Measurements from ENCODE around the gene PAK5. TPM values are rescaled to one million over a fixed set of nuclear protein-coding genes. Genes with fewer than 3 reads are reported as not detected.

Gene PAK5
- polyA plus RNA-seq, 1 of the 3 experiments (the other 2 are of a cell fraction): 0.03 TPM

- TF ChIP-seq REST (IDR thresholded peaks at IDR 0.05; ENCODE audit: low read depth, low read length) (no peak), YY1 (IDR thresholded peaks at IDR 0.05; ENCODE audit: low read depth) (no peak), CHD2 (IDR thresholded peaks at IDR 0.05; ENCODE audit: low read length, partially characterized antibody) (no peak), RAD21 (IDR thresholded peaks at IDR 0.05; ENCODE audit: low read length) (no peak)
Observed at GRCh38 chr20:9800421-9800820, 38.5 kb downstream of the PAK5 start (continued).

- Histone ChIP-seq H3K4me2 (no peak overlapping the region), H3K9me3 (no peaks in the 10 kb centered on the region), H3K79me2 (ENCODE audit: insufficient read depth) (no peaks in the 10 kb centered on the region), H3K27ac (ENCODE audit: low read depth in 2 of 2, low read length in 1 of 2) (no peak overlapping the region), H4K20me1 (ENCODE audit: insufficient read depth) (no peaks in the 10 kb centered on the region), H3K4me3 (ENCODE audit: low read depth in 2 of 2, low read length in 1 of 2) (no peak overlapping the region), H3K36me3 (replicated peaks in 1 of 2; ENCODE audit: control insufficient read depth in 1 of 2, insufficient read depth in 2 of 2, low read length in 1 of 2) (no peaks in the 10 kb centered on the region), H3K27me3 (ENCODE audit: insufficient read depth) (no peaks in the 10 kb centered on the region), H3F3A (replicated peaks; ENCODE audit: insufficient read depth) (no peaks in the 10 kb centered on the region), H3K4me1 (ENCODE audit: control insufficient read depth in 1 of 2, insufficient read depth in 2 of 2, low read depth in 1 of 2, low read length in 1 of 2) (no peaks in the 10 kb centered on the region), H3K9me2 (0 out of 2 replicates have a peak, but pooled peaks cover 3% of the 10 kb centered on the region), H2AFZ (ENCODE audit: low read depth) (no peak overlapping the region), H3K9ac (no peak overlapping the region)
- DNase-seq: no peak
- CTCF ChIA-PET: no interaction called here
- TF ChIP-seq EP300 (IDR thresholded peaks at IDR 0.05; ENCODE audit: borderline replicate concordance in 1 of 2, low read depth in 1 of 2, low read length in 1 of 2) (no peak), TCF12 (IDR thresholded peaks at IDR 0.05) (no peak), CHD2 (IDR thresholded peaks at IDR 0.05; ENCODE audit: low read length, partially characterized antibody) (no peak)
- 45% methylated on average over 3 of the region's 3 CpGs for WGBS (ENCODE audit: low lambda C conversion rate)
- POLR2A ChIA-PET: no interaction called here
Observed at GRCh38 chr20:9794831-9795230, 44.0 kb downstream of the PAK5 start.

GRCh38 chr20:9792674-9793073 lies 46.2 kb downstream of the PAK5 start:
- Histone ChIP-seq H2AFZ (ENCODE audit: low read depth) (no peak overlapping the region), H3F3A (replicated peaks; ENCODE audit: insufficient read depth) (no peaks in the 10 kb centered on the region), H3K9me3 (no peaks in the 10 kb centered on the region), H3K79me2 (ENCODE audit: insufficient read depth) (no peaks in the 10 kb centered on the region), H3K4me1 (ENCODE audit: control insufficient read depth in 1 of 2, insufficient read depth in 2 of 2, low read depth in 1 of 2, low read length in 1 of 2) (no peaks in the 10 kb centered on the region), H3K36me3 (replicated peaks in 1 of 2; ENCODE audit: control insufficient read depth in 1 of 2, insufficient read depth in 2 of 2, low read length in 1 of 2) (no peaks in the 10 kb centered on the region), H3K9me2 (0 out of 2 replicates have a peak, but pooled peaks cover 3% of the 10 kb centered on the region), H3K9ac (no peak overlapping the region), H4K20me1 (ENCODE audit: insufficient read depth) (no peaks in the 10 kb centered on the region), H3K27me3 (ENCODE audit: insufficient read depth) (no peaks in the 10 kb centered on the region), H3K27ac (ENCODE audit: low read depth in 2 of 2, low read length in 1 of 2) (no peak overlapping the region), H3K4me3 (ENCODE audit: low read depth in 2 of 2, low read length in 1 of 2) (no peak overlapping the region), H3K4me2 (no peak overlapping the region)
- TF ChIP-seq FOSL2 (IDR thresholded peaks at IDR 0.05; ENCODE audit: borderline replicate concordance, low read depth) (no peak), SMC3 (IDR thresholded peaks at IDR 0.05; ENCODE audit: low read depth, low read length) (no peak)
- CTCF ChIA-PET: interaction anchor here (1.3 kb wide), 1 partner anchor 91 kb away, joined by 3 read pairs; no protein-coding TSS in a partner anchor
- no peak for DNase-seq
- 32% methylated on average over 6 of the region's 6 CpGs for WGBS (ENCODE audit: low lambda C conversion rate)
- POLR2A ChIA-PET: no interaction called here

Data from SK-N-SH (cell line).